HepG2 (cell line): ENCODE results near the gene PGC. TPM values are rescaled to one million over a fixed set of nuclear protein-coding genes. Genes with fewer than 3 reads are reported as not detected.

Source experiments
- ATF2 ChIP-seq: sonication (generic); formaldehyde crosslinking; IDR thresholded peaks from 2 replicates; pipeline ENCODE4 v1.4.0; 2020; ENCODE audit warnings: missing genetic modification reagents
- CAMTA2 ChIP-seq: sonication (generic); formaldehyde crosslinking; IDR thresholded peaks from 2 replicates; pipeline ENCODE4 v1.4.0; 2020; ENCODE audit warnings: mild to moderate bottlenecking, missing genetic modification reagents, borderline replicate concordance
- GATAD1 ChIP-seq: IDR thresholded peaks from 2 replicates; pipeline ENCODE4 v1.6.1; 2016; ENCODE audit warnings: missing genetic modification reagents, missing compliant biosample characterization
- LBX2 ChIP-seq: sonication (generic); formaldehyde crosslinking; IDR thresholded peaks from 2 replicates; pipeline ENCODE4 v1.5.0; 2020; ENCODE audit warnings: missing genetic modification reagents, mild to moderate bottlenecking, borderline replicate concordance
- MTF1 ChIP-seq: sonication (generic); formaldehyde crosslinking; IDR thresholded peaks from 2 replicates; pipeline ENCODE4 v1.5.0; 2020; ENCODE audit warnings: missing genetic modification reagents
- NR2F1 ChIP-seq, 2 experiments: fragments of 450-650 bp in 1 of 2; formaldehyde crosslinking in 1 of 2; IDR thresholded peaks; 2 replicates each; pipeline versions ENCODE4 v1.5.0 to v1.6.1; 2016 to 2020; ENCODE audit warnings: mild to moderate bottlenecking in 1 of 2, missing compliant biosample characterization in 1 of 2, missing genetic modification reagents in 1 of 2, moderate library complexity in 1 of 2
- REST ChIP-seq, 2 experiments: IDR thresholded peaks; 2 replicates each; pipeline ENCODE4 v1.6.1; 2011 to 2012; ENCODE audit warnings: low read length in 2 of 2, borderline replicate concordance in 1 of 2, low read depth in 1 of 2, mild to moderate bottlenecking in 1 of 2, moderate library complexity in 1 of 2
- RFX3 ChIP-seq: IDR thresholded peaks from 2 replicates; pipeline ENCODE4 v1.6.1; 2016; ENCODE audit warnings: missing biosample characterization, missing genetic modification reagents
- SETDB1 ChIP-seq: sonication (generic); formaldehyde crosslinking; IDR thresholded peaks from 2 replicates; pipeline ENCODE4 v1.5.1; 2020; ENCODE audit warnings: missing genetic modification reagents, mild to moderate bottlenecking, borderline replicate concordance
- SKIL ChIP-seq: sonication (generic); formaldehyde crosslinking; IDR thresholded peaks from 2 replicates; pipeline ENCODE4 v1.8.0; 2022; ENCODE audit warnings: missing genetic modification reagents, mild to moderate bottlenecking, moderate library complexity, borderline replicate concordance
- TEAD3 ChIP-seq: optimal IDR thresholded peaks from 2 replicates; pipeline ENCODE3; 2016; ENCODE audit warnings: borderline replicate concordance
- TFDP1 ChIP-seq: IDR thresholded peaks from 2 replicates; pipeline ENCODE4 v1.6.1; 2016; ENCODE audit warnings: missing compliant biosample characterization, missing genetic modification reagents, borderline replicate concordance
- ZKSCAN8 ChIP-seq: IDR thresholded peaks from 2 replicates; pipeline ENCODE4 v1.6.1; 2016; ENCODE audit warnings: borderline replicate concordance, missing genetic modification reagents, missing compliant biosample characterization
- ZNF230 ChIP-seq: sonication (generic); formaldehyde crosslinking; IDR thresholded peaks from 2 replicates; pipeline ENCODE4 v1.4.0; 2020; ENCODE audit warnings: mild to moderate bottlenecking, missing genetic modification reagents
- ZNF292 ChIP-seq: sonication (generic); formaldehyde crosslinking; IDR thresholded peaks from 2 replicates; pipeline ENCODE4 v1.8.1; 2022; ENCODE audit warnings: mild to moderate bottlenecking, low read depth, missing genetic modification reagents, borderline replicate concordance
- ZNF496 ChIP-seq: sonication (generic); formaldehyde crosslinking; IDR thresholded peaks from 2 replicates; pipeline ENCODE4 v1.8.1; 2023; ENCODE audit warnings: mild to moderate bottlenecking, moderate library complexity, missing genetic modification reagents; ENCODE audit not compliant: insufficient replicate concordance
- ZNF569 ChIP-seq: sonication (generic); formaldehyde crosslinking; IDR thresholded peaks from 2 replicates; pipeline ENCODE4 v1.5.0; 2020; ENCODE audit warnings: mild to moderate bottlenecking, missing genetic modification reagents, moderate library complexity, borderline replicate concordance
- ZNF629 ChIP-seq: sonication (generic); formaldehyde crosslinking; conservative IDR thresholded peaks from 2 replicates; pipeline ENCODE4 v1.5.0; 2020; ENCODE audit warnings: missing genetic modification reagents
- ZNF780A ChIP-seq: sonication (generic); formaldehyde crosslinking; IDR thresholded peaks from 2 replicates; pipeline ENCODE4 v1.8.0; 2022; ENCODE audit warnings: mild to moderate bottlenecking, missing genetic modification reagents, moderate library complexity
- polyA plus RNA-seq, 8 experiments: library from polyadenylated mRNA; depleted of rRNA in 3 of 8; stranded (reverse) in 7 of 8; unstranded in 1 of 8; fragments of >200 nt; fragmentation: Illumina TruSeq in 4 of 8; extraction: Trizol in 4 of 8; gene quantifications; 2 replicates each; pipeline versions ENCODE4 v1.2.1 to v1.2.3, GENCODE V29; 2011 to 2016; ENCODE audit warnings: low read depth in 4 of 8, missing spikeins in 1 of 8, mixed read lengths in 1 of 8; ENCODE audit not compliant: insufficient read depth in 1 of 8
- total RNA-seq, 5 experiments: library from RNA; depleted of rRNA; stranded (reverse); fragments of >200 nt; fragmentation: Illumina TruSeq; extraction: Trizol; gene quantifications; 2 replicates each; pipeline ENCODE4 v1.2.3, GENCODE V29; 2016; ENCODE audit warnings: low read depth in 1 of 5

PGC gene
- total and polyA plus RNA-seq, 2 of the 13 experiments (the other 11 are each of a cell fraction or from before 2014, with no cell fraction given), result 426 to 502 TPM

- no peak for TF ChIP-seq REST (IDR thresholded peaks at IDR 0.05; ENCODE audit: borderline replicate concordance in 1 of 2, low read depth in 1 of 2, low read length in 2 of 2)
- TF ChIP-seq ZNF780A (CRISPR knock-in tag), result no peak
- no peak for TF ChIP-seq CAMTA2 (CRISPR knock-in tag)
- TF ChIP-seq SKIL, result no peak
- 0 out of 2 replicates have a peak, but pooled peaks have one; percentile 15 for TF ChIP-seq ZNF629 (CRISPR knock-in tag)
- no peak for TF ChIP-seq ZKSCAN8 (CRISPR knock-in tag)
- no peak for TF ChIP-seq LBX2 (CRISPR knock-in tag)
- no peak for TF ChIP-seq ZNF292 (CRISPR knock-in tag)
- no peak for TF ChIP-seq TEAD3 (CRISPR knock-in tag)
- no peak for TF ChIP-seq RFX3 (CRISPR knock-in tag)
- TF ChIP-seq SETDB1 (CRISPR knock-in tag), result no peak
- TF ChIP-seq ZNF569 (CRISPR knock-in tag), result no peak
- TF ChIP-seq ATF2 (CRISPR knock-in tag), result no peak
- no peak for TF ChIP-seq GATAD1 (CRISPR knock-in tag)
- TF ChIP-seq TFDP1 (CRISPR knock-in tag), result no peak
- no peak for TF ChIP-seq MTF1 (CRISPR knock-in tag)
- no peak for TF ChIP-seq NR2F1 (CRISPR knock-in tag; IDR thresholded peaks at IDR 0.05)
- TF ChIP-seq ZNF496 (CRISPR knock-in tag), result no peak
- TF ChIP-seq ZNF230 (CRISPR knock-in tag), result peak; percentile 55; the same call in 1 of the 2 replicates
These were observed 22.4 kb downstream of the PGC start (continued) for GRCh38 chr6:41724586-41725501.
